Lower leg skin (tissue), 4 donors: ENCODE results near the gene CAMKK1. TPM values are rescaled to one million over a fixed set of nuclear protein-coding genes. Genes with fewer than 3 reads are reported as not detected.
A peak's percentile ranks its signal among the peaks of the same experiment; 100 is the strongest.

Source experiments
- DNase-seq, 2 donors: peaks; one replicate each; pipeline ENCODE4 v3.0.0-alpha.2; 2019; ENCODE audit warnings: low spot score in 2 of 2
- H3K4me3 ChIP-seq: fragments of 200-600 bp; sonication (generic); 2 replicates; pipeline ENCODE4 v1.5.1; 2017; ENCODE audit warnings: mild to moderate bottlenecking, low read depth; ENCODE audit not compliant: poor library complexity, severe bottlenecking
- CTCF ChIP-seq, 3 donors: fragments of 450-650 bp; IDR thresholded peaks; one replicate each; pipeline ENCODE4 v1.5.1; 2016; ENCODE audit warnings: antibody characterized with exemption in 3 of 3, mild to moderate bottlenecking in 3 of 3, moderate library complexity in 2 of 3
- POLR2A ChIP-seq, 2 donors: fragments of 450-650 bp; IDR thresholded peaks; one replicate each; pipeline ENCODE4 v1.6.1; 2016 to 2017; ENCODE audit warnings: antibody characterized with exemption in 2 of 2, mild to moderate bottlenecking in 1 of 2, moderate library complexity in 1 of 2
- WGBS, 2 donors: methylation state at CpG; one replicate each; pipeline ENCODE4 v1.1.5; 2018; 5-methylcytosine and 5-hydroxymethylcytosine counted together
- intact Hi-C: fragments of 100-400 bp; cut with DNase I; formaldehyde crosslinking; loops from one replicate; pipeline ENCODE4 v1.15.0; 2023; ENCODE audit warnings: low total_unique reads
- total RNA-seq, 4 donors: library from RNA; depleted of rRNA; stranded (reverse); fragments of >200 nt; gene quantifications; one replicate each; pipeline ENCODE4 v1.1.0, GENCODE V29; 2016

The CAMKK1 gene
- total RNA-seq, 4 donors from 2014 or later: 7.3 to 21.2 (median 14.6) TPM

DNA sequence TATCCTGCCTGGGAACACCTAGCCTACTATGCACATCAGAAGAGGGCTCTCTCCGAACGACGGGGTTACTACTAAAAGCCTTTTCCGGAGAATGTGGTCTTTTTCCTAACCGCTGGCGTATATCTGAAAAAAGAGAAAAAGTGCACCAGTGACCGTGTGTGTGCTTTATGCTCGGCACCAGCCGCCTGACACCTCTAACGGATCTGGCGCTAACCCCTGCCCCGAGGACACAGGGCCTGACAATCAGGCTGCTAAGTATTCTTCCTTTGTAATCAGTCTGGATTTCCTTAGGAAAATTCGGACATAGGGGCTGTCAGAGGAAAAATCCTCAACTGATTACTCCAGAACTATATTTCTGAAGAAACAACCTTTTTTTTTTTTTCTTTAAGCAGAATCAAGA is 78.5 kb downstream of the CAMKK1 start:
- no peak overlapping the region for H3K4me3 ChIP-seq
- WGBS, 2 donors: 86 to 92% methylated on average over 13 of the region's 13 CpGs
- intact Hi-C loops: no loop called here

GRCh38 chr17:3813171-3813570 is 79.7 kb downstream of the CAMKK1 start:
- intact Hi-C loops: no loop called here
- H3K4me3 ChIP-seq: no peak overlapping the region
- TF ChIP-seq POLR2A (IDR thresholded peaks at IDR 0.05): no peak
- no peak for TF ChIP-seq CTCF (IDR thresholded peaks at IDR 0.05)
- DNase-seq: peak in 1 of 2 donors; percentile 50
- 72 to 81% methylated on average over 15 of the region's 15 CpGs for WGBS, 2 donors

More for the DNA sequence above, 78.5 kb downstream of the CAMKK1 start:
- TF ChIP-seq CTCF (IDR thresholded peaks at IDR 0.05) (no peak), POLR2A (IDR thresholded peaks at IDR 0.05) (no peak)
- peak in 1 of 2 donors; percentile 74 for DNase-seq

- intact Hi-C loops: no loop called here
- TF ChIP-seq CTCF (IDR thresholded peaks at IDR 0.05) (no peak), POLR2A (IDR thresholded peaks at IDR 0.05) (no peak)
- DNase-seq: no peak
- H3K4me3 ChIP-seq: no peak overlapping the region
- WGBS, 2 donors: 71 to 73% methylated on average over 12 of the region's 12 CpGs
These were observed 80.1 kb downstream of the CAMKK1 start for GRCh38 chr17:3812771-3813170.

- intact Hi-C loops: no loop called here
- DNase-seq: peak in 1 of 2 donors; percentile 80
- TF ChIP-seq POLR2A (IDR thresholded peaks at IDR 0.05) (no peak), CTCF (IDR thresholded peaks at IDR 0.05) (no peak)
- WGBS, 2 donors: 71 to 83% methylated on average over 10 of the region's 10 CpGs
- no peak overlapping the region for H3K4me3 ChIP-seq
These were observed 80.6 kb downstream of the CAMKK1 start for GRCh38 chr17:3812284-3812683.

Other genes starting within 250 kb of the CAMKK1 start
- gene TAX1BP3, start 224.5 kb downstream of the CAMKK1 start, total RNA-seq: 100 to 1,000 TPM in 3 of 4 donors, 10 to 100 TPM in 1; 90.5 to 181 (median 153) TPM
- gene EMC6, start 224.2 kb downstream of the CAMKK1 start, total RNA-seq: 10 to 100 TPM in 2 of 4 donors, 1 to 10 TPM in 2; 5.6 to 19.3 (median 10.6) TPM
- gene P2RX5, start 196.9 kb downstream of the CAMKK1 start, total RNA-seq: under 1 TPM in 1 of 4 donors, not detected in 3; 0.89 TPM
- 1 to 10 TPM in 3 of 4 donors, under 1 TPM in 1; 0.81 to 1.6 (median 1.4) TPM for gene HASPIN, start 169.2 kb downstream of the CAMKK1 start, total RNA-seq
- 10 to 100 TPM in 2 of 4 donors, 1 to 10 TPM in 2; 8.3 to 13.9 (median 9.6) TPM for gene ITGAE, start 91.9 kb downstream of the CAMKK1 start, total RNA-seq
- gene NCBP3, start 46.8 kb downstream of the CAMKK1 start, total RNA-seq: 10 to 100 TPM; 21.6 to 24.4 (median 23.3) TPM
- 1 to 10 TPM in 2 of 4 donors, under 1 TPM in 2; 0.56 to 5.0 (median 1.0) TPM for gene P2RX1, start 23.4 kb upstream of the CAMKK1 start, total RNA-seq
- 10 to 100 TPM in 3 of 4 donors, 1 to 10 TPM in 1; 8.5 to 60.7 (median 36.4) TPM for gene ATP2A3, start 71.4 kb upstream of the CAMKK1 start, total RNA-seq
- 10 to 100 TPM; 39.1 to 67.4 (median 53.9) TPM for gene ZZEF1, start 250.0 kb upstream of the CAMKK1 start, total RNA-seq